HS-5 (cell line): ENCODE results near the gene TPM4.

ENCODE experiments used
- DNase-seq: peaks from one replicate; pipeline ENCODE4 v3.0.0-alpha.2; 2012; ENCODE audit warnings: low read depth

The TPM4 gene

GRCh38 chr19:16131648-16132047 lies 55.4 kb downstream of the TPM4 start:
- no peak for DNase-seq

DNA sequence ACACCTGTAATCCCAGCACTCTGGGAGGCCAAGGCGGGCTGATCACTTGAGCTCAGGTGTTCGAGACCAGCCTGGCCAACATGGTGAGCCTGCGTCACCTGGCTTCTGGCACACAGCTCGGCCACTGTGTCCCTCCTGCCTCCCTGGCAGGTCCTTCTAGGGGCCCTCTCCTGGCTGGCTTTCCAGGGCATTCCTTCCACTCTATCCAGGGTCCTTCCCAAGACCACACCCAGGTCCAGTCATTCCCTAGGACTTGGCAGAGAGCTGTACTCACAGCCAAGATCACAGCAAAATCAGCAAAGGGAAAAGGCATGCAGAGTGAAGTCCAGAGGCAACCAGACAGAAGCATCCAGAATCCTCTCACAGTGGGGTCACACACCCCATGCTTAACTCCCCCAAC lies 57.5 kb downstream of the TPM4 start:
- DNase-seq, result no peak

GRCh38 chr19:16134510-16134909 lies 58.2 kb downstream of the TPM4 start:
- DNase-seq, result no peak

GRCh38 chr19:16135430-16136127 lies 59.3 kb downstream of the TPM4 start:
- no peak for DNase-seq

GRCh38 chr19:16136185-16136999 lies 60.1 kb downstream of the TPM4 start:
- no peak for DNase-seq

- DNase-seq, result no peak
These were observed 63.5 kb downstream of the TPM4 start for GRCh38 chr19:16139752-16140151.

GRCh38 chr19:16141043-16141442 lies 64.7 kb downstream of the TPM4 start:
- DNase-seq, result no peak

DNA sequence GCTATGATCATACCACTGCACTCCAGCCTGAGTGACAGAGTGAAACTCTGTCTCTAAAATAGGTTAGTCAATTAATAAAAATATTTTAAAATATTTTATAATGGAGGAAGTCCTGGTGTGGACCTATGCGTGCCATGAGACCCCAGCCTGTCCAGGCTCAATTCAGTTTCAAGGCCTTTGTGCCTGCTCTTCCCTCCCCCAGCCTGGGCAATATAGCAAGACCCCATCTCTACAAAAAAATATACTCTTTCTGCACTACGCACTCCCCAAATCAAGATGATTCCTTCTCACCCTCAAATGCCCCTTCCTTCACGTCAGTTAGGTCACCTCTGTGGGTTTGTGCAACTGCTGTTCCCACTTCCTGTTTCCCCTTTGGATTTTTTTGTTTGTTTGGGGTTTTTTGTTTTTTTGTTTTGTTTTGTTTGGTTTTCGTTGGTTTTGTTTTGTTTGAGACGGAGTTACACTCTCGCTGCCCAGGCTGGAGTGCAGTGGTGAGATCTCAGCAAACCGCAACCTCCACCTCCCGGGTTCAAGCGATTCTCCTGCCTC lies 65.8 kb downstream of the TPM4 start:
- no peak for DNase-seq

- no peak for DNase-seq
These were observed 67.3 kb downstream of the TPM4 start, which contains the start of gene HSH2D for GRCh38 chr19:16143399-16144215. Gene HSH2D (plus strand): TSS chr19:16143685. CDS start chr19:16148751, 5,066 bp downstream.

GRCh38 chr19:16144216-16144581 lies 67.9 kb downstream of the TPM4 start:
- DNase-seq, result no peak

DNA sequence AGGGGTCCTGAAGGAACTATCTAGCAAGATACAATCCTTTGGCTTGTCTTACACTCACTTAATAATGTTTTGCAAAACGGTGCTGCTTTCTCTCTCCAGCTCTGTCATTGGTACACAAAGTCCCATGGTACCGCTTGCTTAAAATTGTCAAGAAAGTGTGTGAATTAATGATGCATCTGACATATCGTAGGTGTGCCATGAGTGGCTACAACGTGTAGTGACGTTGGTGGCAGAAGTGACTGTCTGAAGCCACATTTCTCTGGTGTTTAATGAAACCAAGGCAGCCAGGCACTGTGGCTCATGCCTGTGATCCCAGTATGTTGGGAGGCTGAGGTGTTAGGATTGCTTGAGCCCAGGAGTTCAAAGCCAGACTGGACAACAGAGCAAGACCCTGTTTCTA lies 69.8 kb downstream of the TPM4 start:
- no peak for DNase-seq

DNA sequence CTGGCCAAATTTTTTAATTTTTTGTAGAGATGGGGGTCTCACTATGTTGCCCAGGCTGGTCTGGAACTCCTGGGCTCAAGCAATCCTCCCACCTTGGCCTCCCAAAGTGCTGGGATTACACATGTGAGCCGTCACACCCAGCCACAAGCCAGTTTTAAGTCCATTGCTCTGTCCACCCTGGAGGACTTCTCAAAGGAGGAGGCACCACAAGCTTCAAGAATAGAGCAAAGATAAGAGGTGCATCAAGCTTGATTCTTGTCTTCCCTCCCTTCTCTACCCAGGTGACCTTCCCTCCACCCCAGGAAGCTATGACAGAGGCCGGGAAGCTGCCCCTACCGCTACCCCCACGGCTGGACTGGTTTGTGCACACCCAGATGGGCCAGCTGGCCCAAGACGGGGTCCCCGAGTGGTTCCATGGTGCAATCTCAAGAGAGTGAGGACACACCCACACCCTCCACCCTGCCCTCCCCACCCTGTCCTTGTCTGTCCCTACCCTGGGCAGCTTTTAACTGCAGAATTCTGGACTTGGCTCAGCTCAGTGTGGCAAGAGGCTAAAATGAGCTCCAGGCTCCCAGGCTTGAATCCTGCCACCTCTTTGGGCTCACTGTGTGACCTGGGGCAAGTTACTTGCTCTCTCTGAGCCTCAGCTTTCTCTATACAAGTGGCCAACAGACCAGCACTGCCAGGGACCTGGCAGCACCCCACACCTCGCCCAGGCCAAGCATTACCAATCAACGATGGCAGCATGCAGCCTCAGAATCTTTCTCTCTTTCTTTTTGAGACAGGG lies 72.3 kb downstream of the TPM4 start:
- no peak for DNase-seq
